Measurements from ENCODE around the gene CHMP1B.
A peak's percentile ranks its signal among the peaks of the same experiment; 100 is the strongest.
"Not testable (repeated sequence)": the region's sequence is repeated elsewhere in the genome, so short reads cannot be mapped to it uniquely, and the experiment has no call there.

CHMP1B gene

DNA sequence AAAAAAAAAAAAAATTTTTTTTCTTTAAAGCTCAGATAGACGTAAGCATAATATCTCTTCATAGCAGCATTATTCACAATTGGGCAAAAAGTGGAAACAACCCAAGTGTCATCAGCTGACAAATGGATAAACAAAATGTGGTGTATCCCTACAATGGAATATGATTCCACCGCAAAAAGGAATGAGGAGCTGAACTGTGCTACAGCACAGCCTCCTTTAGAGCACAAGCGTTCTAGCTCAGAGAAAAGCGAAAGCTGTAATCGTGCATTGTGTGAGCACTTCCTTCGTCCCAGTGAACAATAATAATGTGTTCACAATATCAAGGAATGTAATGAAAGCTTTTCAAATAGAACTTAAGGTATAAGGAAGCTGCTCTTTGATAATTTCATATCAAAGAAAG is 11.7 kb upstream of the CHMP1B start:
- DNase-seq (ENCODE audit: low read depth, low spot score), result no peak

DNA sequence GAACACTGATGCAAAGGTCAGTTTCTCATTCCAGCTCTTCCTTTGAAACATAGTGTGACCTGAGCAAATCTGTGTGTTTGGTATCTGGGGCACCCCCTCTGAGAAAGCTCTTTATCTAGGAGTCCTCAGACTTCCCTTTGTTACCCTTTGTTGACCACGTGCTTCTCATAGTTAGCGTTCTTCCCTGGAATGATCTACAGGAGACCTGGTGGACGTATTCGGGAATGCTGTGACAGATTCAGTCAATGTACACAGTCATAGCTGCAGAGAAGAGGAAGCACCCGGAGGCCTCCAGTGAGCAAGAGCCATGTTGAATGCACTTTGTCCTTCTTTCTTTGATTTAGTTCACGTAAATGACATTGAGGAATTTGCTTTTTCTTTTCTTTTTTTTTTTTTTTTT is 10.7 kb upstream of the CHMP1B start:
- no peak for DNase-seq (ENCODE audit: low read depth, low spot score)

DNA sequence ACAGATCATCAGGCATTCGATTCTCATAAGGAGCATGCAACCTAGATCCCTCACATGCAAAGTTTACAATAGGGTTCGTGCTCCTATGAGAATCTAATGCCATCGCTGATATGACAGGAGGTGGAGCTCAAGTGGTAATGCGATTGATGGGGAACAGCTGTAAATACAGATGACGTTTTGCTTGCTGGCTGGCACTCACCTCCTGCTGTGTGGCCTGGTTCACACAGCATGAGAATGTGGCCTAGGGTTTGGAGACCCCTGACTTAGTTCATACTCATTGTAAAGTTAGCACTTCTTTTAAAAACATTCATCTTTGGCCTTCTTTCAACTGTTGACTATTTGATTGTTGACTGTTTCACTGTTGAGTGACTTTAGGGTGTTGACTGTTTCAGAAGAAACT is 8.7 kb upstream of the CHMP1B start:
- DNase-seq (ENCODE audit: low read depth, low spot score), result no peak

DNA sequence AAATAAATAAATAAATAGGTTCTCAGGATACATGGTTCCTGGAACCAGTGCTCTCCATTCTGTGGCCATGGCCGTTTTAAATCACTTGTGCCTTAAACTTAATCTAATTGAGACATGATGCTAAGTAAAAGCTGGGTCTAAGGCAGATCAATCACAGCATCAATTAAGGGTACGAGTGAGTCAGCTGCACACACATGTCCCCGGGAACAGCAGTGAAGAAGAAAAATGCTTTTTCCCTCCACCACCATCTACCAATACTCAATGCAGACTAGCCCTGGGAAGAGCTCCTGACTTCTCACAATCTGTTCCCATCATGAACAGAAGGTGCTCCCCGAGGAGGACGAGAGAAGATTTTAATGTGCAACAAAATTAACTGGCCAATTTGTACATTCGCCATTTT is 6.8 kb upstream of the CHMP1B start:
- no peak for DNase-seq (ENCODE audit: low read depth, low spot score)

DNA sequence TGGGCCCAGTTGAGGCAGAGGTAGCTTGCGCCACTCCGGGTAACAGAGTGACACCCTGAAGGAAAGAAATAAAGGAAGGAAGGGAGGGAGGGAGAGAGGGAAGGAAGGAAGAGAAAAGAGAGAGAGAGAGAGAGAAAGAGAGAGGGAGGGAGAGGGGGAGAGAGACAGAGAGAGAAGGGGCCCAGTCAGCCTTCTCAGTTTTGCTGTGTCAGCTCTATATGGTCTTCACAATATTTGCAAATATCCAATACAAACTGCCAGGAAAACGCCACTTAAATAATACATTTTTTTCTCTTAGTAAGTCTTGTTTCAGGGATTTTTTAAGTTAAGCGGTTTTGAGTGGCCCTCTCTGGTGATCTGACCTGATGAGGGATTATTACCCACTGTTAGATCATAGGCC is 5.6 kb upstream of the CHMP1B start:
- no peak for DNase-seq (ENCODE audit: low read depth, low spot score)

DNA sequence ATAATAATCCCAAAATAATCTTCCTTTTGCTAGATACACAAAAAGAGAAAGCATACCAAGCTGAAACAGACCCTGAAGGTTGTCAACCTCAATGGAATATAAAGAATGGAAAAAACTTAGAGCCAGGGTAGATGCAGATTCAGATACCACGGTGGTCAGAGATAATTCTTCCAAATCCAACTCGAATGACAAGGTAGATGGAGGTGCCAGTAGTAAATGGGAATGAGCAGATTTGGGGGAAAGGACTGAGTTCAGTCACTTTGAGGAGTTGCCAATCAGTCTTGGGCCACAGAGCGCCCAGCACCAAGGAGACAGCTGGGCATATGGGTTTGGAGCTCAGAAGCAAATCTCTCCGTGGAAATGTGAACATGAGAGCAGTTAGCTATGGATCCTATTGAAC is 3.4 kb upstream of the CHMP1B start:
- DNase-seq (ENCODE audit: low read depth, low spot score), result no peak

DNA sequence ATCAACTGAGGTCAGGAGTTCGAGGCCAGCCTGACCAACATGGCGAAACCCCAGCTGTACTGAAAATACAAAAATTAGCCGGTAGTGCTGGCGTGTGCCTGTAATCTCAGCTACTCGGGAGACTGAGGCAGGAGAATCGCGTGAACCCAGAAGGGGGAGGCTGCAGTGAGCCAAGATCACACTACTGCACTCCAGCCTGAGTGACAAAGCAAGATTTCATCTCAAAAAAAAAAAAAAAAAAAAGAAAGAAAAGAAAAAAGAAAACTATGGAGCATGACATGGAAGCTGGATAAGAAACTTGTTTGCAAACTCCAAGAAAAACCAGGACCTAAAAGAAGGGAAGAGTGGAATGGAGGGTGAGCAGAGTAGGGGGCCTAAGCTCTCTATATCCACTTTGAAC is 1.9 kb upstream of the CHMP1B start:
- DNase-seq (ENCODE audit: low read depth, low spot score), result no peak

DNA sequence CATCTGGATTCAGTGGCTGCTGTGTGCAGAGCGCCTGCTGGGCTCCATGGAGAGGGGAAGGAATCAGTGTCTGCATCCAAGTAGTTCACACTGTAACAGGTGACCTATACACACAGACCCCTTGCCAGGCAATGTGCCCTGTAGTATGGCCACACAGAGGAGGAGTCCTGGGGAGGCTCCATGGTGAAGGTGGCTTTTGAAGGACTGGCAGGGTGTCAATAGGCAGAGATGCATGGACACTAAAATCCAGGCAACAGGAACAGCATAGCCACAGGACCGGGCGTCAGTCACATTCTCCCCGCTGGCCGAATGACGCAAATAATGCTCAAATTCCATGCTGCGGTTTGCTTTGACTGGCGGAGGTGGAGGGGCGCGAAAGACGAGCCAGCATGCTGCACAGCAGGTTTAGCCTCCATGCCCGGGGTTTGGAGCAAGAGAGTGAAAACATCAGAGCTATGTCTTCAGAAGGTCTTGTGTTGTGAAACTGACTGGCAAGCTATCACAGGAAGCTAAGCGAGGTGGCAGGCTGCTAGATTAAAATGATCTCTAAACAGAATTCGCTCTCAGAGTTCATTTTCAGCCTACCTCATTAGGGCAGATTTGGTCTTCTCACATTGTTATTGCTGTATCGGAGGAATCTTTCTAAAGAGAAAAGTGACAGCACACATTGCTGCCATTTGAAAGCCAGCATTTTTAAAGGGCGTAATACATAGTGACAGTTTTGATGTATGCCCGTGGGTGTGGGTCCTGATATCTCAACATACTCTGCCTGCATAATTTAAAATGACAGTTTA is 1.2 kb upstream of the CHMP1B start:
- no peak for DNase-seq (ENCODE audit: low read depth, low spot score)

DNA sequence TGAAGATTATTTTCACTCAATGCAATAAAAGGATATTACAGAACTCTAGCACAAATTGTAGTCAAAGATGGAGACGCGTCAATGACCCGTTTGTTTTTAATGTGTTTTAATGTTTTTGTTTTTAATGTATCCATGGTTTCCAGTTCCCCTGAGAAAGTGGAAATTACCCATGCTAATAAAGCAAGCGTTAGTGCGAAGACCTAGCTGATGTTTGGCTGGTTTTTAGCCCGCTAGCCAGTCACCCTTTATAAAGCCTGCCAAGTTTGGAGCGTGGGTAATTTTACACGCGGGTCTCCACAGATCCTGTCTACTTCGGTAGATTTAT is 430 bp upstream of the CHMP1B start:
- DNase-seq (ENCODE audit: low read depth, low spot score), result no peak

DNA sequence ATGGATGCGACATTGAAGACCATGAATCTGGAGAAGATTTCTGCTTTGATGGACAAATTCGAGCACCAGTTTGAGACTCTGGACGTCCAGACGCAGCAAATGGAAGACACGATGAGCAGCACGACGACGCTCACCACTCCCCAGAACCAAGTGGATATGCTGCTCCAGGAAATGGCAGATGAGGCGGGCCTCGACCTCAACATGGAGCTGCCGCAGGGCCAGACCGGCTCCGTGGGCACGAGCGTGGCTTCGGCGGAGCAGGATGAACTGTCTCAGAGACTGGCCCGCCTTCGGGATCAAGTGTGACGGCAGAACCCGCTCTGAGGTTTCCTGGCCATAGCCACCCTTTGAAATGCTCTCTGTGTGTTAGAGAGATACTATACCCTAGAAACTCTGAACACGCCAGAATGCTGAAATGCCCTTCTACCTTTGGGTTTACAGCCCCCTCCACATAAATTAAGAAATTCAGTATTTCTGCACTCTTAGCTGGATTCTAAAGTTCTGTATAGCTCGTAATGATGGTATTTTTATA is 659 bp downstream of the CHMP1B start:
- DNase-seq (ENCODE audit: low read depth, low spot score), result no peak

DNA sequence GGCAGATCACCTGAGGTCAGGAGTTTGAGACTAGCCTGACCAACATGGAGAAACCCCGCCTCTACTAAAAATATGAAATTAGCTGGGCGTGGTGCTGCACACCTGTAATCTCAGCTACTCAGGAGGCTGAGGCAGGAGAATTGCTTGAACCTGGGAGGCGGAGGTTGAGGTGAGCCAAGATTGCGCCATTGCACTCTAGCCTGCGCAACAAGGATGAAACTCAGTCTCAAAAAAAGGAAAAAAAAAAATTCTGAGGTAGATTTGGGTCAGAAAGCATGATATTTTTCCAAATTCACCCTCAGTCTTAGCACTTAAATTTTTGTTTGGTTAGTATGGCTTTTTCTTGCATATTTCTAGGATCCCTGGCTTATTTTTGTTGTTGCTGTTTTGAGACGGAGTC is 3.3 kb downstream of the CHMP1B start:
- not testable (repeated sequence) for DNase-seq (ENCODE audit: low read depth, low spot score)

DNA sequence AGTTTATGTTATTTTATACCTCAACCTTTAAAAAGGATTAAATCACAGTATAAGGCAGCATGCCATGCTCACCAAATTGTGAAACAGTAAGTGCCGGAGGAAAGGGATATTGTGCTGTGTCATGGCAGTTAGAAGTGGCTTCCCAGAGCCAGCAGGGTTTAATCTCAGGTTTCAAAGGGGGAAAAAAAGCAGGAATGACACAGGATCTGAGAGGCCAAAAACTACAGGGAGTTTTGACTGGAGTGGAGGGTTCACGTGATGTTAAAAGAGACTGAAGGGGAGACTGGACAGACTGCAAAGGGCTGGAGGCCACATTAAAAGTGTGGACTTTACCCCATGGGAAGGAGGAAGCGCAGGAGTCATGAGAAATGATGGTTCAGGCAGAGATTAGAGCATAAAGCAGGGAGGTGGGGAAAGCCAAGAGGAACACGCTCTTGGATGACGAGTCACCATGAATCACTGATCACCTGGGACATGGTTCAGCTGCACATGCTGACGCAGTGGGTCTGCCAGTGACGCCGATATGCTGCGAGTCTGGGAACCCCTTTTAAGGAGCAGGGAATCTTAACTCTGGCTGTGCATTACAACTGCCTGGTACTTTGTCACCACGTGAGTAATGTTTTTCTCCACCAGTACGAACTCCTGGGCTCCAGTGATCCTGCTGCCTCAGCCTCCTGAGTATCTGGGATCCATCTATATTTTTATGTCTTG is 6.1 kb downstream of the CHMP1B start:
- DNase-seq (ENCODE audit: low read depth, low spot score), result peak; percentile 54

DNA sequence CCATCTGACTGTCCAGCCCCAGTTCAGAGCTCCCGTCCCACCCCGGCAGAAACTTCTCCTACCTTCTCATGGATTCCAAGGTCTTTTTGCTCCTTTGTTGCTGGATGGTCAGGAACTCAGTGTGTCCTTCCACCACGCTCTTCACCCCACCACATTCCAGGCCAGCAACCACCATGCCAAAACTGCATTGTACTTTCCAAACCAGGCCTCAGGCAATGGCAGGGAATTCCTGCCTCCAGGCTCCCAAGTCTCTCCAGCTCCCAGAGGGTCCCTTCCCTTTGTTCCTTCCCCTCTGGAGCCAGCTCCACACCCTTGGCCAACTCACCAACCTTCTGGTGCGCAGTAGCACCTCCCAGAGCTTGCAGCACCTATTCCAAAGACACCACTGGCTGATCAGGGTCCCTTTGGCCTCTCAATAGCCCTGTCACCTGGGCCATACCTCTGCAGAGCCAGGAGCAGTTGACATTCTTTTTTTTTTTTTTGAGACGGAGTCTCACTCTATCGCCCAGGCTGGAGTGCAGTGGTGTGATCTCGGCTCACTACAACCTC is 8.1 kb downstream of the CHMP1B start:
- no peak for DNase-seq (ENCODE audit: low read depth, low spot score)

DNA sequence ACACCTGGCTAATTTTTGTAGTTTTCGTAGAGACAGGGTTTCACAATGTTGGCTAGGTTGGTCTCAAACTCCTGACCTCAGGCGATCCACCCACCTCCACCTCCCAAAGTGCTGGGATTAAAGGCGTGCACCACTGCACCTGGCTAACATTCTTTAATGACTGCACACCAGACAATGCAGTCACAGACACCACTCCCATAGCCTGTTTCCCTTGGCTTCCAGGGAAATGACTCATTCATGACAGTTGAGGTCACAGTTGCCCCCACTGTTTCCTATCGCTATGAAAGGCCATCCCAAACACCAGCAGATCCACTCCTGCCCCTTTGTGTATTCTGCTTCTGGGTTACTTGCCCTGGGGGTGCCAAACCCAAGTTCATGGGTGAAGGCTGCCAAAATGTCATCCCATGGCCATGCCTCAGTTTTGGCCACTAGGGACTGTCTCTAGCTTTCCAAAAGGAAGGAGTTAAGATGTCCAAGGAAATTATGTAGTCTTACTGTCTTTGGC is 8.7 kb downstream of the CHMP1B start:
- DNase-seq (ENCODE audit: low read depth, low spot score), result no peak

DNA sequence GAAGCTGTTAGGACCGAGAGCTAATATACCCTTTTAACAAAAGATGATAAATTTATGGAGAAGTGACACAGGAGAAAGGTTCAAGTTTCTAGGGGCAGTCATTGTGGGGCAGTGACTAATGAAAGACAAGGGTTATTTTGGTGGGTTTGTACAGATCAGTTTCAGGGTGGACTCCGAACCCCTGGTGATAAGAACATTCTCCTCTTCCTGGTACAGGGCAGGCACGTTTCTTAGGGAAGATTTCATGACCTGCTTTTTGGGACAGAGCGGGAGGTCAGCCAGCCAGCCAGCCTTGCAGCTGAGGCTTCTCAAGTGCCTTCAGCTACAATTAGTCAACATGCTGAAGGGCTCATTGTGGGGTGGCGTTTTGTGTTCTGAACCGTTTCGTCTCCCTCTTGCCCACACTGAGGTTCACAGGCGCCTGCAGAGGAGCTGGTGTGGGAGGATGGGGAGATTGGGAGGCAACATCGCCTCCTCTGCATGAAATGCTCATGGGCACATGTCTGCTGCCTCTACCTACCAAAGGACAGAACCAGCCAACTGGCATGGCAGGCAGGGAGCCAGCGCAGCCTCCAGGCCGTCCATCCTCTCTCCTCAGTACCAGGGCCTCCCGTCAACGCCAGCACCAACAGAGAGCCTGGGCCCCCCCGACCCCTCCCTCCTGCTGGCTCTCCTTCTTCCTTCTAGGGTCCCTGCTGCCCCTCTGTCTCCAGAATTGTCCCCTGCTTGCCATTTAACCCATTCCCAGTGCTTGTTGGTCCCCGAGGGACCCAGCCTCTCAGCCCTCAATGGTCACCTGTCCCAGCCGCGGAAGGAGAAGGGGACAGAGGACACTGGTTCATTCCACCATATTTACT is 9.6 kb downstream of the CHMP1B start:
- no peak for DNase-seq (ENCODE audit: low read depth, low spot score)

DNA sequence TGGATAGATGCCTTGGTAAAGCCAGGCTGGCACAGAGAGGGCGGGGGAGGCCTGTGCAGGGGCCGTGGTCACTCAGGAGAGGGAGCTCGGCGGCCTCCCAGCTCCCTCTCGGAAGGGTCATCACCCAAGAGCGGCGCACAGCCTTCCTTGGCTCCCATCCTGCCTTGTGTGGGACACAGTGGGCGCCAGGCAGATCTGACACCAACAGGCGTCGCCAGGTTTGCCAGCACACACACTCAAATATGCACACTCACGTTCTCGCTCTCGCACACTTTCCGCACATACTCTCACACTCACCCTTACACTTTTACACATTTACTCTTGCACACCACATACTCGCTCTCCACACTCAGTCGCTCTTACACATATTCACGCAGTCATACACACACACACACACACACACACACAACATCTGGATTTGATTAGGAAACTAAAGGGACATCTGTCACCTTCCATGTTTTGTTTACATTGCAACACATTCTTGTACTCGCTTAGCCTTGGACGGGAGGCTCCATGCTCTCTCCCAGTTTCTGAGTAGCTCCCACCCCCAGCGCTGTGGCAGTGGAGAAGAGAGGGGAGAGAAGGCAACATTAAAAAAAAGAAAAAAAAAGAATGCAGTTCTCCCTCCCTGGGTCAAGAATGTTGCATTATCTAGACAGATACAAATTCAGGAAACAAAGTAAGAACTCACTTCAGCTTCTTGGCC is 10.5 kb downstream of the CHMP1B start:
- DNase-seq (ENCODE audit: low read depth, low spot score), result no peak

DNA sequence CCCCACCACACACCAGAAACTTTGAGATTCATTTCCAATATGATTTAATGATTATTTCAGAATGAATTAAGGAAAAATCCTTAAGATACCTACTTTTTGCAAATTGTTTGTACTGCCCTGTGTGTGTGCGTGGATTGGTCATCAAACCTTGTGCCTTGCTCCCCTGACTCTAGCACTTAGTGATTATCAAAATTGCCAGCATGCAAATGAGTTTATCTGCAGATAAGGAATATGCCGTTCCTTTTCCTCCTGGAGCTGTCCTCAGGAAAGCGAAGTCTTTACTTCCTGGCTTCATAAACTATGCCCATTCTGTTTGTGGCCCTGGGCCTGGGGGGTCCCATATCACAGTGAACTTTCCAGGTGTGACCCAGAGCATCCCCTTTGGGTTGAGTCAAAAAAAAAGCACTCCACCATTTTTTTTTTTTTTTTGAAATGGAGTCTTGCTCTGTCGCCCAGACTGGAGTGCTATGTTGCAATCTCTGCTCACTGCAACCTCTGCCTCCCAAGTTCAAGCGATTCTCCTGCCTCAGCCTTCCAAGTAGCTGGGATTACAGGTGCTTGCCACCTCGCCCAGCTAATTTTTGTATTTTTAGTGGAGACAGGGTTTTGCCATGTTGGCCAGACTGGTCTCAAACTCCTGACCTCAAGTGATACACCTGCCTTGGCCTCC is 11.4 kb downstream of the CHMP1B start:
- no peak for DNase-seq (ENCODE audit: low read depth, low spot score)

DNA sequence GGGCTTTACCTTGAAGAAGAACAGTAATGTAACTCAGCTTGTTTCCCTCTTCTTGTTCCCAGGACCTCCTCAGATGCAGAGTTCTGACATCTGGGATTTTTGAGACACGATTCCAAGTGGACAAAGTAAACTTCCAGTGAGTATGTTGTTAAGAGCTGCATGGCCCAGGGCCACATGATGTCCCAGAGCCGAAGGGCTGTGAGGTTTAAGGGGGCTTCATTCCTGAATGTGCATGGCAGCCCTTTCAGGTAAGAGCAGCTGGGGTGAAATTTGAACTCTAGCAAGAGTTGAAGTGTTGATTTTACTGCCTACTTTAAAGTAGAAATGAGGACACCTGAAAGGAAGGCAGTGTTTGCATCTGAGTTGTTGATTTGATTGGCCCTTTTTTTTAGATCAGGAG is 13.3 kb downstream of the CHMP1B start:
- no peak for DNase-seq (ENCODE audit: low read depth, low spot score)

DNA sequence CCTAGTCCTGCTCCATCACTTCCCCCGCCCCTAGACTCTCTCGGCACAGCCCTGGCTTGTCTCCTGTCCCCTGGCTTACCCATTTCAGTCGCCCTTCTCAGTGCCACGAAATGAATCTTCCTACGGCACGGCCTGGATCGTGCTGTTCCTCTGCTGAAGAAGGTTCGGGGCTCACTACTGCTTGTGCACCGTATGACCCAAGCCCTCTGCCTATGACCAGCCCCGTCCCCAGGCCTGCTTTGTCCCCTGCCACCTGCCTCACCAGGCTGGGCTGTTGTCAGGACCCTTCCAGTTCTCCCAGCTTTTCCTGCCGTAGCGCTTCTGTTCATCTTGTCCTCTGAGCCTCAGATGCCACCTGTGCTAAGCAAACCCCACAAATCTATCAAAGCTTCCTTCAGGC is 13.9 kb downstream of the CHMP1B start:
- no peak for DNase-seq (ENCODE audit: low read depth, low spot score)

DNA sequence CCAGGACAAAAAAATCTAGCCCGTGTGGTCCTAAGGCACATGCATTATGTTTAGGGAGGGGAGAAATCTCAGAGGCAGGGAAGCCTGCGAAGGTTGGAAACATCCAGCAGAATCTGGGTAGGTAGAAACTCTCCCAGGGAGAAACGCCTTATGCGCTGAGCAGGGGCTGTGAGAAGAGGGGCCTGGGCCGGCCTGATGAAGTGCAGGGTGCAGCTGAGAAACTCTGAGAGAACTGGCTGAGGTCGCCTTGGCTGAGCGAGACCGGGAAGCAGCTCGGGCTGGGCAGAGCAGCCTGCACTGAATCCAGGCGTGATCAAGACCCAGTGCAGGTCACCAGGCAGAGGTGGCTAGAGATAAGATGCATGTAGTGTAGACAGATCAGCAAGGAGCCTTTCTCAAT is 15.1 kb downstream of the CHMP1B start:
- no peak for DNase-seq (ENCODE audit: low read depth, low spot score)

DNA sequence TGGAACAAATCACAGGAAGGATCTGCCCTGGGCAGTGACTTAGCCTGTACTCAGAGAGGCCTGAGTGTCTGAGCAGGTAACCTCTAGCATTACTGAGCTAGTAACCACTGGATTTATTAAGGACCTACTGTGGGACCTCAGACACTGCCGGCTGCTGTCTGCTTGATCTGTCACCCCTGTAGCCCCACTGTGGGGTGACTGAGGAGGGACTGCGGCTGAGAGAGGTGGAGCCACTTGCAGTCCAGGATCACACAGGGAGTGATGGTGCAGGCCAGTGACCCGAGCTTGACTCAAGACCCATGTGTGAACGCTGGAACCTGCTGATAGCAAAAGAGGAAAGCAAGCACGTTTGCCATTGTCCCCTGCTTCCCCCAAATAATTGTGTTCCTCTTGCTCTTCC is 15.6 kb downstream of the CHMP1B start:
- no peak for DNase-seq (ENCODE audit: low read depth, low spot score)

Measured in iPS DF 19.7 (cell line).